Transverse colon (tissue), 4 donors: ENCODE results near the gene PLCL2.

ENCODE experiments used
- POLR2A ChIP-seq: fragments of 450-650 bp; IDR thresholded peaks from one replicate; pipeline ENCODE4 v1.6.1; 2016; ENCODE audit warnings: antibody characterized with exemption, mild to moderate bottlenecking, moderate library complexity
- POLR2AphosphoS5 ChIP-seq, 3 donors: sonication (generic); formaldehyde crosslinking; IDR thresholded peaks; one replicate each; pipeline ENCODE4 v1.6.1; 2016; ENCODE audit warnings: antibody characterized with exemption in 3 of 3
- TF ChIP-seq, protein P1 (sequence below), 5 experiments: fragments of 200-600 bp in 3 of 5; fragments of 450-650 bp in 2 of 5; sonication (generic) in 3 of 5; IDR thresholded peaks; 1 replicate in 2 of 5; 2 replicates in 3 of 5; pipeline ENCODE4 v1.5.1; 2016 to 2017; ENCODE audit warnings: antibody characterized with exemption in 5 of 5, inconsistent platforms in 3 of 5, mild to moderate bottlenecking in 2 of 5, moderate library complexity in 1 of 5

DNA sequence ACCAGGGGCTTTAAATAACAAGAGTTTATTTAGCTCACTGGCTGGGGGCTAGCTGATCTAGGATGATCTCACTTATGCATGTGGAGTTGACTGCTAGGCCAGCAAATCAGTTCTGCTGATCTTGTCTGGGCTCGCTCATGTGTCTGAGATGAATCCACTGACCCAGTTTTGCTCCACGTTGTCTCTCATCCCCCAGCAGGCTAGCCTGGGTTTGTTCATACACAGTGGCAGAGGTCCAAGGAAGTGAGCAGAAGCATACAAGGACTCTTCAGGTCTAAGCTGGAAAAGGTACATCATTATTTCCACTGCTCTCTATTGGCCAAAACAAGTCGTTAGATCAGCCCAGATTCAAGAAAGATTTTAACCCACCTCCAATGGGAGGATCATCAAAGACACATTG is 238.0 kb downstream of the PLCL2 start:
- no peak for TF ChIP-seq POLR2AphosphoS5 (IDR thresholded peaks at IDR 0.05)
- TF ChIP-seq, protein P1, sequence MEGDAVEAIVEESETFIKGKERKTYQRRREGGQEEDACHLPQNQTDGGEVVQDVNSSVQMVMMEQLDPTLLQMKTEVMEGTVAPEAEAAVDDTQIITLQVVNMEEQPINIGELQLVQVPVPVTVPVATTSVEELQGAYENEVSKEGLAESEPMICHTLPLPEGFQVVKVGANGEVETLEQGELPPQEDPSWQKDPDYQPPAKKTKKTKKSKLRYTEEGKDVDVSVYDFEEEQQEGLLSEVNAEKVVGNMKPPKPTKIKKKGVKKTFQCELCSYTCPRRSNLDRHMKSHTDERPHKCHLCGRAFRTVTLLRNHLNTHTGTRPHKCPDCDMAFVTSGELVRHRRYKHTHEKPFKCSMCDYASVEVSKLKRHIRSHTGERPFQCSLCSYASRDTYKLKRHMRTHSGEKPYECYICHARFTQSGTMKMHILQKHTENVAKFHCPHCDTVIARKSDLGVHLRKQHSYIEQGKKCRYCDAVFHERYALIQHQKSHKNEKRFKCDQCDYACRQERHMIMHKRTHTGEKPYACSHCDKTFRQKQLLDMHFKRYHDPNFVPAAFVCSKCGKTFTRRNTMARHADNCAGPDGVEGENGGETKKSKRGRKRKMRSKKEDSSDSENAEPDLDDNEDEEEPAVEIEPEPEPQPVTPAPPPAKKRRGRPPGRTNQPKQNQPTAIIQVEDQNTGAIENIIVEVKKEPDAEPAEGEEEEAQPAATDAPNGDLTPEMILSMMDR (IDR thresholded peaks at IDR 0.05) = no peak
- TF ChIP-seq POLR2A = no peak
